Right forelimb (tissue), 1 donor: Measurements from ENCODE around the gene C12orf50.
"Not testable (repeated sequence)": the region's sequence is repeated elsewhere in the genome, so short reads cannot be mapped to it uniquely, and the experiment has no call there.

Source experiments
- DNase-seq: peaks from one replicate; pipeline ENCODE4 v3.0.0-alpha.2; 2018

Gene C12orf50

GRCh38 chr12:87985069-87985675 is 44.0 kb downstream of the C12orf50 start:
- DNase-seq: no peak

- no peak for DNase-seq
Observed at GRCh38 chr12:87982208-87982607, 47.0 kb downstream of the C12orf50 start.

GRCh38 chr12:87981495-87981894 is 47.7 kb downstream of the C12orf50 start:
- no peak for DNase-seq

GRCh38 chr12:87975879-87976278 is 53.3 kb downstream of the C12orf50 start:
- no peak for DNase-seq

- no peak for DNase-seq
Observed at GRCh38 chr12:87967871-87968270, 61.3 kb downstream of the C12orf50 start.

- no peak for DNase-seq
Observed at GRCh38 chr12:87960566-87960965, 68.6 kb downstream of the C12orf50 start.

GRCh38 chr12:87954028-87954427 is 75.2 kb downstream of the C12orf50 start:
- not testable (repeated sequence) for DNase-seq

GRCh38 chr12:87953256-87953860 is 75.8 kb downstream of the C12orf50 start:
- DNase-seq: no peak

GRCh38 chr12:87952850-87953249 is 76.4 kb downstream of the C12orf50 start:
- no peak for DNase-seq

- no peak for DNase-seq
Observed at GRCh38 chr12:87952223-87952622, 77.0 kb downstream of the C12orf50 start.

GRCh38 chr12:87943762-87944161 is 85.4 kb downstream of the C12orf50 start:
- no peak for DNase-seq

- DNase-seq: no peak
Observed at GRCh38 chr12:87943023-87943422, 86.2 kb downstream of the C12orf50 start.

GRCh38 chr12:87939182-87939581 is 90.0 kb downstream of the C12orf50 start:
- no peak for DNase-seq

- DNase-seq: no peak
Observed at GRCh38 chr12:87935216-87935615, 94.0 kb downstream of the C12orf50 start.

GRCh38 chr12:87933991-87934390 is 95.2 kb downstream of the C12orf50 start:
- DNase-seq: no peak

- no peak for DNase-seq
Observed at GRCh38 chr12:87931812-87932211, 97.4 kb downstream of the C12orf50 start.

GRCh38 chr12:87930627-87931026 is 98.6 kb downstream of the C12orf50 start:
- no peak for DNase-seq
